NCI-H748 (cell line): ENCODE results near the gene GSTM3.
"Not testable (repeated sequence)": the region's sequence is repeated elsewhere in the genome, so short reads cannot be mapped to it uniquely, and the experiment has no call there.

Source experiments
- DNase-seq: peaks from one replicate; lab custom pipeline; 2025; ENCODE audit not compliant: unreplicated experiment; lab: John Stamatoyannopoulos, UW

The GSTM3 gene

DNA sequence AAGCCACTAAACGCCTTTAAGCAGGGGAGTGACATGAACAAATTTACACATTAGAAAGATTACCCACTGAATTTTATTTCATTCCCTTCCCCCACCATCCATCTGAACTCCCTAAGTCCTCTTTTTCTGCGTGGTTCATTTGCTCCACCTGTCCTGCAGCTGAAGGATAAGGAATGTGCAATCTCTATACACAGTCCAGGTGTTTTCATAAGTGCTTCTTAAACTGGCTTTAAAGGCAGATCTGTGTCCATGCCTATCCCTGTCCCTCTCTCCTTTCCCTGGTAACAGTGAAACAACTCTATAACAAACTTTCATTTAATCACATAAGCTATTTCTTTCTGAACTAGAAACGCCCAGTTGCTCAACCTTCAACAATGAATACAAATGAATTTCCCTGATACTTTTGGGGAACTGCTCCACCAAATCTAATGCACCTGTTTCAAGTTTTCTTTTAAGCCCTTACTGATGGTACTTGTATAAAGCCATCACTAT, 8.4 kb downstream of the GSTM3 start:
- no peak for DNase-seq

DNA sequence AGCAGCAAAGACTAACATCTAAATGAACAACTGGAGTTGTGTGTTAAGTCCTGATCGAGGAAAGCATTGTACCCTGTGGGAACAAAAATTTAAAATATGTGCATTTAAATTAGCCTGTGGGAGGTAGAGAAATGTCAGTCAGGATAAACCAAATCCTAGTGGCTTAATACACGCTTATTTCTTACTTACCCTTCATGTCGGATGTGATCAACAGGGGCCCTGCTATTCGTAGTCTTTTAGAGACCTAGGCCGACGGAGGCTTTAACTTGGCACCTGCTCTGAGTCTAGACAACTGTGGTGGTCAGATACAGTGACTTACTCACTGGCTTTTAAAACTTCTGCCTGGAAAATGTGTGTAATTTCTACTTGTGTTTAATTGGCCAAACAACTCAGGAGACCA, 10.2 kb downstream of the GSTM3 start:
- no peak for DNase-seq

DNA sequence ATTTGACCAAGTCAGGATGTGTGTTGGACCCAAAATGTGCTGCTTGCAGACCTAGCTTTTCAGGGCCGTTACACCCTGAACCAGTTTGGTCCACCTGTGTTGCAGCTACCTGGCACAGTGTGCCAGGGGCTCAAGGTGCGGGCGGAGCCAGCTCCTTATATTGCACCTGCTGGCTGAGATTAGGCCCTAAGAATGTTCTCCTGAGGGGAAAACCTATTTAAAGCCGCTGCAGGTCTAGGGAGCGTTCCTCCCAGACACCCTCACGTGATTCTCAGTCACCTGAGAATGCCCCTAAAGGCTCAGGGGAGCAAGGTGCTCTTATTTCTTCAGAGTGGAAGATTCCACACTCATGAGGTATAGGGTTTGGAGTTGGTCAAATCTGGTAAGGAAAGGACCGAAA, 12.0 kb downstream of the GSTM3 start:
- no peak for DNase-seq

DNA sequence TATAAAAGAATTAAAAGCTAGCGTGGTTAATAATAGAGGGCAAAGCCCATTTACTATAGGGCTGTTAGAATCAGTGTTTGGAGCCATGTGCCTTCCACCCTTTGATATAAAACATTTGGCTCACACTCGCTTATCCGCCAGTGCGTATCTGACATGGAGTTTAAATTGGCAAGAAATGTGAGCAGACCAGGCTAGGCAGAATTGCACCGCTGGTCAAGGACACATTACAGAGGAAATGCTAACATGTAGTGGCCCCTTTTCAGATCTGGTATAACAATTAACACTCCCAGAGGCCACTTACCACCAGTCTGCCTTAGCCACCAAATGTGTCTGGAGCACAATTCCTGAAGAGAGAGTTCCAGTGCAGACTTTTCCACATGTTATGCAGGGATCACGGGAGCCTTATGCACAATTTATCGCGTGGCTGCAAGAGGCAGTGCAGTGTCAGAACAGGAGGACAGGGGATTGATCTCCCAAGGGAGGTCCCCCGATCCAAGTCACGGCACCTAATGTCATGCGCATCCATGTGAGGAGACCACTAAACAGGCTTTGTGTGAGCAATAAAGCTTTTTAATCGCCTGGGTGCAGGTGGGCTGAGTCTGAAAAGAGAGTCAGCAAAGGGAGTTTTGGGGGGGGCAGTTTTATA, 14.0 kb downstream of the GSTM3 start:
- no peak for DNase-seq

DNA sequence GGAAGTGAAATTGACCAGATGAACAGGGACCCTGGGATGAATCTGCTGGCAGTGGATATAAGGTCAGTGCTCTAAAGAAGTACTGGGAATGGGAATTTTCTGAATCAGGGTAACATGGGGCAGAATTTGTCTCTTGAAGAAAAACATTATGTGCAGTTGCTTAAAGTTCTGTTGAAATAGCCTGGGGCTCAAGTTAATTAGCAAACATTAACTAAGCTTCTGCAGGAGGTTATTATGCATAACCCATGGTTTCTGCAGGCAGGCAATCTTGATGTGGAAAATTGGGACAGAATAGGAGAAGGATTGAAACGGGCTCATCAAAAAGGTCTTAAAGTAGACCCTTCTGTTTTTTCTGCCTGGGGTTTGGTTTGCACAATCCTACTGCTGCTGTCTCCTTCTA, 14.8 kb downstream of the GSTM3 start:
- DNase-seq: no peak

DNA sequence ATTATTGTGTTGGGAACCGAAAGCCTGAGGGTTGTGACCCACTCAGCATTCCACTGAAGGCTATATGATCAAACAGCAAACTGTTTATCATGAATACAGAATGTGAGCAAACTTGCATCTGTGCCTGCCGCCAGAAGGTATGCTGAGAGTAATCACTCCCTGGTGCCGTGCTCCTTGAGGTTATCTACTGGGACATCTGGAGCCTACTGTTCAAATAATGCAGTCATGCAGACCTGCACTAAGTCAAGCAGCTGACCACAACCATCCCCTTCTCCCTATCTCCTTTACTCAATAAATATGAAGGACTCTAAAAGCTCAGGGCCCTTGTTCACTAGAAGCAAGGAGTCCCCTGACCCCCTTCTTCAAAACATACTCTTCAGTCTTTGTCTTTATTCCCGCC, 15.3 kb downstream of the GSTM3 start:
- no peak for DNase-seq

DNA sequence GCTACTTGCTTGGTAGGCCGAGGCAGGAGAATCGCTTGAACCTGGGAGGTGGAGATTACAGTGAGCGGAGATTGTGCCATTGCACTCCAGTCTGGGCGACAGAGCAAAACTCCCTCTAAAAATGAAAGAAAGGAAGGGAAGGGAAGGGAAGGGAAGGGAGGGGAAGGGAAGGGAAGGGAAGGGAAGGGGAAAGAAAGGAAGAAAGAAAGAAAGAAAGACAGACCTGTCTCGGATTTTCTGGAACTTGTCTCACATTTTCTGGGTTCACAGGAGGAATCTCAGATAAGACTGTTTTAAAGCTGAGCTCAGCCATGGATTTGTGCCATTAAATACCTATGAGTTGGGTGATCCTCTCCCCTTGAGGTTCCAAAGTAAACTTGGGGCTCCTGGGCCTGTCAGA, 15.9 kb downstream of the GSTM3 start:
- DNase-seq: no peak

DNA sequence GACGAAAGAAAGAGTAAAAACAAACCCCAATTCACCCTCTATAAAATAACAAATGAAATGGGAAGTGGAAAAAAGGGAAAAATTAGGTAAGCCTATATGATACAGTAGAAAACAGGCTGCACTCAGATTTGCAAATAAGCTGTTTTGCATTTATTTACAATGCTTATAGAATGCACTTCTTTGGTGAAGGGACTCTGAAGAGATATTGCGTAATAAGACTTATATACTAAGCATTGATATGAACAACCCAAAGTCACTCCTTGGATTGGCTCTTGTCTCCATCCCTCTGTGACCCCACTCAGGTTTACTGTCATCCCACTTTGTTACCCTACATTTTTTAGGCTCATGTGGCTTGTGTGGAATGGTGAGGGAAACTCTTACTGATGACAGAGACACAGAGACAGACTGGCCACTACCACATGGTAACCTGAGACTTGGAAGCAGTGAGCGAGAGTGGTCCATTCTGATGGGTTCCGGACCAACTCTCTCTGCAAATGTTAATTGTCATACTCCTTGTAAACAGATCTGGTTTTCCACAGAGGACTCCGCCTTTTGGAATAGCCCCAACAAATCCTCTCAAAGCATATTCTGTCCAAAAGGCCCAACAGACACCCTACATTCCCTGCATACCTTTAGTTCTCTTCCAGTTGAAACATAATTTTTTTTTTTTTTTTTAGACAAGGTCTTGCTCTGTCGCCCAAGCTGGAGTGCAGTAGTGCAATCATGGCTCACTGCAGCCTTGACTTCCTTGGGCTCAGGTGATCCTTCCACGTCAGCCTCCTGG, 17.7 kb downstream of the GSTM3 start:
- no peak for DNase-seq

DNA sequence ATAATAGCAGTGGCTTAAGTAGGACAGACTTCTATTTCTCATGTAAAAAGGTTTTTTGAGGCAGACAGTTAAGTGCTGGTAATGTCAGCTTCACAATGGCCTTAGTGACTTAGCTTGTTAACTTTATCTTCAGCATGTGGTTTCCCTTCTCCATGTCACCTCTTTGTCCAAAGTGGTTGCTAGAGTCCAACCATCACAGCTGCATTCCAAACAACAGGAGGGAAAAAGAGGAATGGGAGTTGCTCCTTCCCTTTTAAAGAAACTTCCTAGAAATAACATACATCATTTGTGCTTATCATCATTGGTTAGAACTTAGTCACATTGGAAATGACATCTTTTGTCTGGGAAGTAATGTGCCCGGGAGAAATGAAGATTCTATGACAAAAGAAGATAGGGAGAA, 18.9 kb downstream of the GSTM3 start:
- no peak for DNase-seq

DNA sequence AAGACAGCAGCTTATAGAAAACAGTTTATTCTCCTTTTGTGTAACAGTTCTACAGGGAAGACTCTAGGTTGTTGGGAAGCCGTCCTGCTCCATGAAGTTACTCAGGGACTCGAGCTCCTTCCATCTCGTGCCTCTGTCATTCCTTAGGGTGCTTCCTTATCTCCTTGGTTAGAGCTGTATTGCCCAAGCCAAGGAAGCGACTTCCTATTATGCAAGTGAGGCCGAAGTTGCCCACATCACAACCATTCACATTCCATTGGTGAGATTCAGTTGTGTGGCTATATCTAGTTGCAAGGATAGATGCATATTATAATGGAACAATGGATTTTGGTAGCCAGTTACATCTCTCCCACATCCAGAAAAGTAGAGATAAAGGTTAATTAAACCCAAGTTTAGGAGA, 19.8 kb downstream of the GSTM3 start:
- DNase-seq: no peak

DNA sequence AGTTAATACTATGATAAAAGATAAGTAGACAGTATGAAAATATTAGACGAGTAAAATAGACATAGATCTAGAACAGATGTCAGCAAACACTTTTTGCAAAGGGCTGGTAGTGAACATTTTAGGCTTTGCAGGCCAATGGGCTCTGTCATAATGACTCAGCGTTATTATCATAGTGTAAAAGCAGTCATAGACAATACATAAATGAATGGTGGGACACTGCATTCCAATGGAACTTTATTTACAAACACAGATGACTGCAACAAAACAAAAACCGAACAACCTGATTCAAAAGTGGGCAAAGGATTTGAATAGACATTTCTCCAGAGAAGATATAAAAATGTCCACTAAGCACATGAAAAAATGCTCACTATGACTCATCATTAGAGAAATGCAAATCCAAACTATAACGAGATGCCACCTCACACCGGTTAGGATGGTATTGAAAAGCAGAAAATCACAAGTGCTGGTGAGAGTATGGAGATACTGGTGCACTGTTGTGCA, 21.5 kb downstream of the GSTM3 start:
- DNase-seq: no peak

DNA sequence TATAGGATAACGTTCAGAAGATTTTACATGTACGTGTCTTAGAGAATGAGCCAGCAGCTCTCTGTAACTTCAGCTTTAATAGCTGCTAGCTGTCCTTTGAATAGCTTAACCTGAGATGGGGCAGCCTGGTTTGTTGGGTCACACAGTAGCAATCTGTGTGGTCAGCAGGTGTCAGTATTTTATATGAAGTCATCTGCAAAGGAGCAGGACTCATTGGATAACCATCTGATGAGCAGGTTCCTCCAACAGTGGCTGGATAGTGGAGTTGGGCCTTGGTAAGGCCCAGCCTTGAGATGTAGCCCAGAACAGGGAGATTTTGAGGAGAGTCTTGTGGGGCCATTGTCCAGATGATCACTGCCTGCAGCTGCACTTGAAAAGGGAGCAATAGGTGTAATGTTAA, 22.3 kb downstream of the GSTM3 start:
- DNase-seq: peak; percentile 12

DNA sequence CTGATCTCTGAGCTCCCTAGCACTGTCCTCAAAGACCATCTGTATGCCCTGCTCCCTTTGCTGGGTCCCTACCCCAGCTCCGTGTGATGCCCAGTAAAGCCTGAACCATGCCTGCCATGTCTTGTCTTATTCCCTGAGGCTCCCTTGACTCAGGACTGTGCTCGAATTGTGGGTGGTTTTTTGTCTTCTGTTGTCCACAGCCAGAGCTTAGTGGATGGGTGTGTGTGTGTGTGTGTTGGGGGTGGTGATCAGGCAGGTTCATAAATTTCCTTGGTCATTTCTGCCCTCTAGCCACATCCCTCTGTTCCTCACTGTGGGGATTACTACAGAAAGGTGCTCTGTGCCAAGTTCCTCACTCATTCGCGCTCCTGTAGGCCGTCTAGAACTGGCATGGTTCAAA, 23.1 kb downstream of the GSTM3 start:
- DNase-seq: no peak

DNA sequence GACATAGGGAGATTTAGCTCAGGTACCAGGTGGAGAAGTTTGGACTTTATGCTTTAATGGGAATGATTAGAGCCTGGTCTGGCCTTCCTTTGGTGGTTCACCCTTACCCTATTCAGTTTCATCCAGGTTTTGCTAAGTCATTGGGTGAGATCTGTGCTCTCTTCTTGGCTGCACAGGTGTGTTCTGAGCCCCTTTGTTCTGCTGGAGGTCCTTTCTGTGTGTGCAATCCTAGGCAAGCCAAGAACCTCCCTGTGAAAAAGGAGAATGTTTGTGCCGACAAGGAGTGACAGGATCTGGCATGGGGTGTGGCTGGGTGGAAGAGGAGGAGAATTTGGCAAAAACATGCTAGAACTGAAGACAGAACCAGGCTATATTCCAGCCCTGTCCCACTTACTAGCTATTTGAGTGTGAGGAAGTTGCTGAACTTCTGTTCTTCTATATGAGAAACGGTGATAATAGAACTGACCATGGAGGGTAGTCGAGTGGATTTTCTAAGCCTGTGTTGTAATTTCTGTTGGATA, 24.2 kb downstream of the GSTM3 start:
- no peak for DNase-seq

DNA sequence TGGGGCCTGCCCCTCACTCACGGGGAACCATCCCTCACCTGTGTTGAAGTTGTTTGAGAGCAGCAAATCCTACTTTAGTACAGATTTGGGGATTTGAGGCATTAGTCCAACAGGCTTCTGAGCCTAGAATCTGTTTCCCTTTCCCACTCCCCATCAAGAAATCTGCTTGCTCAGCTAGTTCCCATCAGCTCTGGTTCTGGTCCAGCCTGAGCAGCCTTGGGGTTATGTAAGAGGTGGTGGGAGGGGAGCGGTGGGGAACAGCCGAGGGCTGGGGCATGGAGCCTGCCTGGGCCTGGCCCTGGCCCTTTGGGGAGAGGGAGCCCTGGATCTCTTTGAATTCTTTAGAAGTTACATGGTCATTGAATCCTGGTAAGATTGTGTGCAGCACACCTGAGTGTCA, 24.7 kb downstream of the GSTM3 start:
- DNase-seq: no peak

DNA sequence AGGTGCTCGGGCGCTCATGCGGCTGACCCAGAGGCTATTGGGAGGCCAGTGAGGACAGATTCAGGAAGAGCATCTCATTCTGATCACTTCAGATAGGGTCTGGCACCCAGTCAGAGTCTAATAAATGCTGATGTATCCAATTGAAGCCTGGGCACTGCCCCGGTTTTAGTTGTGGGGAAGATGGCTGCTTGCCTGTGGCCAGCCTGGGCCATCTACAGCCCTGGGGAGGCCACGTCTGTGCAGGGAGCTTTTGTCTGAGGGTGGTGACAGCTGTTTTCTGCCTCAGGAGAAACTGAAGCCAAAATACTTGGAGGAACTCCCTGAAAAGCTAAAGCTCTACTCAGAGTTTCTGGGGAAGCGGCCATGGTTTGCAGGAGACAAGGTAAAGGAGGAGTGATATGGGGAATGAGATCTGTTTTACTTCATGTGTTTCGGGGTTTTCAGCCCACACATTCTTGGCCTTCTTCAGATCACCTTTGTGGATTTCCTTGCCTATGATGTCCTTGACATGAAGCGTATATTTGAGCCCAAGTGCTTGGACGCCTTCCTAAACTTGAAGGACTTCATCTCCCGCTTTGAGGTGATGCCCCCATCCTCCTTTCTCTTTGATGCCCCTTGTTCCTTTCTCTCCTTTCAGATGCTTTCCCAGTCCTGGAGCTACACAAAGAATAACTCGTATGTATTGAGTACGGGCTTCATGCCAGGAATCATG, 26.0 kb downstream of the GSTM3 start:
- DNase-seq: no peak

DNA sequence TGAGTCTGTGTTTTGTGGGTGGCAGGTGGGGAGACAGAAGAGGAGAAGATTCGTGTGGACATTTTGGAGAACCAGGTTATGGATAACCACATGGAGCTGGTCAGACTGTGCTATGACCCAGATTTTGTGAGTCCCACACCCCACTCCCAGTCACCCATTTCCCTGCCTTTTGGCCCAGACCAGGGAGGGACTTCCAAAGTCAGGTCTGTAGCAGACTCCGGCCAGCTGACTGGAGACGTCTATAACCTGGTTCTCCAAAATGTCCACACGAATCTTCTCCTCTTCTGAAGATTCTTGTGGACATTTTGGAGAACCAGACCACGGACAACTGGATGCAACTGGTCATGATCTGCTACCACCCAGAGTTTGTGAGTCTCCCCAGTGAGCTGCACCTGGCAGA, 27.2 kb downstream of the GSTM3 start:
- no peak for DNase-seq

DNA sequence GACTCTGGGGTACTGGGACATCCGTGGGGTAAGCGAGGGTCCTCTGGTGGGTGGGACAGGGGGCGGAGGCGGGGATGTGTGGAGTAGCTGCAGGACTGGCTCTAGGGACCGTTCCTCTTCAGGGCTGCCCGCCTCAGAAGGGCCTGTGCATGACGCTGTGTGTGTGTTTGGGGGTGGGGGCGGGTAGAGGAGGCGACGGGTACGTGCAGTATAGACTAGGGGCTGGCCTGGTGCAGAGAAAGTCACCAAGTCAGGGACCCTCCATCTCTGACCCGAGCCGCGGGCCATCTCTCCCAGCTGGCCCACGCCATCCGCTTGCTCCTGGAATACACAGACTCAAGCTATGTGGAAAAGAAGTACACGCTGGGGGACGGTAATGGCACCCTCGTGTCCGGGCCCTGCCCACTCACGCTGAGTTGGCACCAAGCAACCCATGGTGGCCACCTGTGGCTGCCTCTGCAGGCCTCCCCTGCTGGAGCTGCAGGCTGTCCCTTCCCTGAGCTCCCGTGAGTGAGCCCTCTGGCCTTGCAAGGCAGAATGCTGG, 28.4 kb downstream of the GSTM3 start:
- DNase-seq: no peak

DNA sequence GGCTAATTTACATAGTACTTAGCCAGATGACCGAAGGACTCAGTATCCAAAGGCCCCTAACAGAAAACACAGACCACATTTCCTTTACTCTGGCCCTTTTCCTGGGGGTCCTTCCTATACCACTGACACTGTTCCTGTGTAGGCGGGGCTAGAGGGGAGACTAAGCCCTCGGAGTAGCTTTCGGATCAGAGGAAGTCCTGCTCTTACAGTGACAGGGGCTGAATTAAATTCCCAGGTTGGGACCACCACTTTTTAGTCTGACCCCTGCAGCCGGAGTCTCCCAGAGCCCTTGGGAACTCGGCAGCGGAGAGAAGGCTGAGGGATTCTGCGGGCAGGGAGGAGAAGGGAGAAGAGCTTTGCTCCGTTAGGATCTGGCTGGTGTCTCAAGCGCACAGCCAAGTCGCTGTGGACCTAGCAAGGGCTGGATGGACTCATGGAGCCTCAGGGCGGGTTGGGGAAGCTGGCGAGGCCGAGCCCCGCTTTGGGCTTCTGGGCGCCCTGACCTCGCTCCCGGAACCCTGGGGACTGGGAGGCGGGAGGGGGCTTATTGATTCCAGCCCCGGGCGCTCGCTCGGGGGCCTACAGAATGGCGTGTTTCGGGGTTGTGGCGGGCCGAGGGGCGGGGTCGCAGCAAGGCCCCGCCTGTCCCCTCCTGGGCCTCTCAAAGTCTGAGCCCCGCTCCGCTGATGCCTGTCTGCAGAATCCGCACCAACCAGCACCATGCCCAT, 29.1 kb downstream of the GSTM3 start, which contains the start of gene GSTM5:
Gene GSTM5 (plus strand): TSS at position 659 of the 728 bp plus-strand sequence. CDS start 62 bp downstream, at position 721.
- not testable (repeated sequence) for DNase-seq

DNA sequence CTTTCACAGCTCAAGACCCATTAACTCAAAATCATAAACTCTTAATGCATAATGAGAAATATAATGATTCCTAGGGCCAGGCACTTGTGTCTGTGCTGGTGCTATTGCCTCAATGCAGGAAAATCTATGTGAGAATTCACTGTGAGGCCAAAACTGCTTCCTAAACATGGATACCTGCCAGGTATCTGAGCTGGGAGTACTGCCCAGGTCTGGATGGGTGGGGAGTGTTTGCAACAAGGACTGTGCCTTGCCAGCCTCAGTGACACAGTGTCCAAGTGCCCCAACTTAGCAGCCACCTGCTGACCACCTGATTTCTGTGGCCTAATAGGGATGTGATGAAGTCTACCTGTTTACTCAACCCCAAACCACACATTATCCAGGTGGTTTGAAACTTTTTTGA, 31.0 kb downstream of the GSTM3 start:
- DNase-seq: not testable (repeated sequence)
